Tibial nerve (tissue), 4 donors: Measurements from ENCODE around the gene CCNY. TPM values are rescaled to one million over a fixed set of nuclear protein-coding genes. Genes with fewer than 3 reads are reported as not detected.
A peak's percentile ranks its signal among the peaks of the same experiment; 100 is the strongest.

Experiments
- DNase-seq, 2 donors: peaks; one replicate each; pipeline ENCODE4 v3.0.0-alpha.2; 2019; ENCODE audit warnings: low spot score in 2 of 2
- H3K27ac ChIP-seq, 4 donors: fragments of 200-600 bp; sonication (generic) in 3 of 4; one replicate each; pipeline ENCODE4 v1.5.1; 2017 to 2019; ENCODE audit warnings: mild to moderate bottlenecking in 1 of 4
- H3K27me3 ChIP-seq, 2 donors: fragments of 200-600 bp; sonication (generic) in 1 of 2; one replicate each; pipeline versions ENCODE4 v1.5.1 to v1.6.0; 2017 to 2019
- H3K36me3 ChIP-seq, 3 donors: fragments of 200-600 bp; sonication (generic); one replicate each; pipeline ENCODE4 v1.5.1; 2018 to 2019
- H3K4me1 ChIP-seq, 4 donors: fragments of 200-600 bp; sonication (generic) in 3 of 4; one replicate each; pipeline ENCODE4 v1.5.1; 2017 to 2019
- H3K4me3 ChIP-seq, 4 donors: fragments of 200-600 bp; sonication (generic) in 3 of 4; one replicate each; pipeline ENCODE4 v1.5.1; 2017 to 2019; ENCODE audit warnings: mild to moderate bottlenecking in 1 of 4, moderate library complexity in 1 of 4
- H3K9me3 ChIP-seq, 4 donors: fragments of 200-600 bp; sonication (generic) in 3 of 4; one replicate each; pipeline ENCODE4 v1.5.1; 2017 to 2019
- EP300 ChIP-seq, 2 donors: sonication (generic); formaldehyde crosslinking; IDR thresholded peaks; one replicate each; pipeline ENCODE4 v1.6.1; 2017; ENCODE audit warnings: antibody characterized with exemption in 2 of 2, mild to moderate bottlenecking in 1 of 2
- POLR2A ChIP-seq, 2 donors: fragments of 450-650 bp; IDR thresholded peaks; one replicate each; pipeline ENCODE4 v1.6.1; 2017; ENCODE audit warnings: antibody characterized with exemption in 2 of 2, mild to moderate bottlenecking in 2 of 2, moderate library complexity in 2 of 2
- WGBS, 2 donors: methylation state at CpG; one replicate each; pipeline ENCODE4 v1.1.5; 2018; 5-methylcytosine and 5-hydroxymethylcytosine counted together
- total RNA-seq, 4 donors: library from RNA; depleted of rRNA; stranded (reverse); fragments of >200 nt; gene quantifications; one replicate each; pipeline ENCODE4 v1.1.0, GENCODE V29; 2016
- TF ChIP-seq, protein P1 (sequence below), 5 experiments: fragments of 200-600 bp in 3 of 5; fragments of 450-650 bp in 2 of 5; sonication (generic) in 3 of 5; IDR thresholded peaks; one replicate each; pipeline ENCODE4 v1.5.1; 2016 to 2019; ENCODE audit warnings: antibody characterized with exemption in 5 of 5, mild to moderate bottlenecking in 3 of 5, moderate library complexity in 2 of 5

The CCNY gene
- total RNA-seq, 4 donors from 2014 or later, result 24.3 to 27.6 (median 26.5) TPM

DNA sequence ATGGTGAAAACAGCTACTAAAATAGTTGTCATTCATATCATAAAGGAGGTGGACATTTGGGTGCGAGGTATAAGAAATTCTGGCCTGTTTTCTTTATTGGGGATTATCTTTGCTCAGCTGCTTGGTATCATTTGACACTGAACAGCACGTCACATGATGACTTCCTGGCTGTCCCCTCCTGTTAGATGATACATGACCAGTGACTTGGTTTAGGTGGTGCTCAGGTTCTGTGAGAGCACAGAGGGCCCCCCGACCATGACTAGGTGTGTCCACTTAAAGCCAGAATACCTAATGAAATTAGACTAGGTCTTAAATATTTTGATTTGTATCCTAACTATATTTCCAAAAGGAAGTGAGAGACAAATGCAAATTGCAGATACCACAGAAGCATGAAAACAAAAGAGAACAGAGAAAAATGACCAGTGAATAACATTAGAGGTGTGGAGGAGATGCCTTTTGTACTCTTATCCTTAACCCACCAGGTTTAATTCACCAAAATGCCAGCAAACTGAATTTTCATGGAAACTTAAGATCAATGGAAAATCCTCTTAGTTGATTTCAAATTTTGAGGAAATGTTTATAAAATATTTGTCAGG lies 218.2 kb downstream of the CCNY start:
- Histone ChIP-seq H3K27ac (no peak overlapping the region), H3K4me3 (no peak overlapping the region), H3K9me3 (no peaks in the 10 kb centered on the region), H3K4me1 (peaks cover 0 to 6% (median 0%) of the 10 kb centered on the region in 4 donors), H3K27me3 (no peaks in the 10 kb centered on the region), H3K36me3 (peaks cover 0 to 25% (median 0%) of the 10 kb centered on the region in 3 donors)
- TF ChIP-seq POLR2A (IDR thresholded peaks at IDR 0.05) (no peak), EP300 (IDR thresholded peaks at IDR 0.05) (no peak)
- TF ChIP-seq, protein P1, sequence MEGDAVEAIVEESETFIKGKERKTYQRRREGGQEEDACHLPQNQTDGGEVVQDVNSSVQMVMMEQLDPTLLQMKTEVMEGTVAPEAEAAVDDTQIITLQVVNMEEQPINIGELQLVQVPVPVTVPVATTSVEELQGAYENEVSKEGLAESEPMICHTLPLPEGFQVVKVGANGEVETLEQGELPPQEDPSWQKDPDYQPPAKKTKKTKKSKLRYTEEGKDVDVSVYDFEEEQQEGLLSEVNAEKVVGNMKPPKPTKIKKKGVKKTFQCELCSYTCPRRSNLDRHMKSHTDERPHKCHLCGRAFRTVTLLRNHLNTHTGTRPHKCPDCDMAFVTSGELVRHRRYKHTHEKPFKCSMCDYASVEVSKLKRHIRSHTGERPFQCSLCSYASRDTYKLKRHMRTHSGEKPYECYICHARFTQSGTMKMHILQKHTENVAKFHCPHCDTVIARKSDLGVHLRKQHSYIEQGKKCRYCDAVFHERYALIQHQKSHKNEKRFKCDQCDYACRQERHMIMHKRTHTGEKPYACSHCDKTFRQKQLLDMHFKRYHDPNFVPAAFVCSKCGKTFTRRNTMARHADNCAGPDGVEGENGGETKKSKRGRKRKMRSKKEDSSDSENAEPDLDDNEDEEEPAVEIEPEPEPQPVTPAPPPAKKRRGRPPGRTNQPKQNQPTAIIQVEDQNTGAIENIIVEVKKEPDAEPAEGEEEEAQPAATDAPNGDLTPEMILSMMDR (IDR thresholded peaks at IDR 0.05), result no peak
- DNase-seq, result no peak
- WGBS, 2 donors, result 85 to 86% methylated on average over 3 of the region's 3 CpGs

- H3K36me3 ChIP-seq, result peaks cover 0 to 42% (median 0%) of the 10 kb centered on the region in 3 donors
- no peaks in the 10 kb centered on the region for H3K9me3 ChIP-seq
- H3K27ac ChIP-seq, result peak overlapping the region in 1 of 4 donors; percentile 13
- 80 to 81% methylated on average over 6 of the region's 6 CpGs for WGBS, 2 donors
- TF ChIP-seq POLR2A (IDR thresholded peaks at IDR 0.05) (no peak), EP300 (IDR thresholded peaks at IDR 0.05) (no peak)
- TF ChIP-seq, protein P1 (IDR thresholded peaks at IDR 0.05), result no peak
- H3K4me3 ChIP-seq, result no peak overlapping the region
- no peak for DNase-seq
- peaks cover 0 to 6% (median 0%) of the 10 kb centered on the region in 4 donors for H3K4me1 ChIP-seq
- no peaks in the 10 kb centered on the region for H3K27me3 ChIP-seq
These were observed 219.9 kb downstream of the CCNY start for GRCh38 chr10:35555962-35556930.

- H3K36me3 ChIP-seq, result peaks cover 0 to 36% (median 0%) of the 10 kb centered on the region in 3 donors
- TF ChIP-seq EP300 (IDR thresholded peaks at IDR 0.05) (no peak), POLR2A (IDR thresholded peaks at IDR 0.05) (no peak)
- TF ChIP-seq, protein P1 (IDR thresholded peaks at IDR 0.05), result no peak
- 91 to 100% methylated on average over 1 of the region's 1 CpG for WGBS, 2 donors
- no peaks in the 10 kb centered on the region for H3K27me3 ChIP-seq
- H3K27ac ChIP-seq, result no peak overlapping the region
- no peak for DNase-seq
- no peaks in the 10 kb centered on the region for H3K9me3 ChIP-seq
- peaks cover 0 to 12% (median 0%) of the 10 kb centered on the region in 4 donors for H3K4me1 ChIP-seq
- no peak overlapping the region for H3K4me3 ChIP-seq
These were observed 222.0 kb downstream of the CCNY start for GRCh38 chr10:35558276-35558675.

GRCh38 chr10:35559416-35559815 lies 223.1 kb downstream of the CCNY start:
- DNase-seq, result no peak
- 92% methylated on average over 4 to 5 of the region's 5 CpGs for WGBS, 2 donors
- Histone ChIP-seq H3K9me3 (no peaks in the 10 kb centered on the region), H3K36me3 (peaks cover 0 to 25% (median 0%) of the 10 kb centered on the region in 3 donors), H3K4me1 (peaks cover 0 to 24% (median 4%) of the 10 kb centered on the region in 4 donors), H3K27me3 (no peaks in the 10 kb centered on the region), H3K27ac (no peak overlapping the region), H3K4me3 (no peak overlapping the region)
- TF ChIP-seq, protein P1 (IDR thresholded peaks at IDR 0.05), result no peak
- no peak for TF ChIP-seq POLR2A (IDR thresholded peaks at IDR 0.05)
- TF ChIP-seq EP300 (IDR thresholded peaks at IDR 0.05), result no peak
